ENCODE data around the gene HADHA.

HADHA gene

DNA sequence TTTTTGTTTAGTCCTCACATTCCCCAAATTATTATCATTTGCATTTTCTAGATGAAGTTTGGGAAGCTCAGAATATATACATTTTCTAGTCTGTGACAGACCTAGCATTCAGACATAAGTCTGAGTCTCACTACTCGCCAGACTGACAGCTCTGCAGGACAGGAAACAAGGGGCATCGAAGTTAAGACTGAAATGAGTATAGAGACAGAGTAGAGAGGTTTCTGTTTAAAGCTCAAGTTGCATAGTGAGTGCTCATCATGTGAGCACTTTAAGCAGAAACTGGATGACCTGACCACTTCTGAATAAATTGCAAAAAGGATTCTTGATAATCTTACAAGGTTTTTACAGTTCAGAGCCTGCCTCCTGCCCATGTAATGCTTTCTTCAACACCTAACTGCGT is 1.4 kb upstream of the HADHA start:
- in situ Hi-C loops (cut with MboI; ENCODE audit: low sequenced_read_pairs): loop anchor here (25.0 kb wide), 1 partner anchor 216 kb away; no protein-coding TSS in a partner anchor

DNA sequence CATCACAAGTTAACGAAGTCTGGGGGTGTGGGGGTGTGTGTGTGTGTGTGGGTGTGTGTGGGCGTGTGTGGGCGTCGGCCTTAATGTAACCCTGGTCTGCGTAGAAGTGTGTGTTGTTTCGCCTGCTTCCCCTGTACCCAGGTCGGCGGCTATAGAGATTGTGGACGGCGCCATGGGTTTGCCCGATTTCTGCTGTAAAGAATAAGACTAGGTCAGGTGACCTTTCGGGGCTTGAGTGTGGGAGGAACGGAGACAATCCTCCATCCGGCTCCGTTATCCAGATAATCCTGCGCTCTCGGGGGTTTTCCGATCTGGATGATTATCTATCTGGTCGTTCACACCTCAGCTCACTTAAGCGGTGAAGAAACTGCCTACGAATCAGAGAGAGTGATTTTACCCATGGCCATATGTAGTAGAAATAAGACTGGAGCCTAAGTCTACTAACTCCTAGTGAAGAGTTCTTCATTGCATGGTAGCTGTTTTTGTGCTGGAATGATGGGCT is 850 bp upstream of the HADHA start:
- in situ Hi-C loops (cut with MboI; ENCODE audit: low sequenced_read_pairs): loop anchor here (25.0 kb wide), 1 partner anchor 217 kb away; no protein-coding TSS in a partner anchor

DNA sequence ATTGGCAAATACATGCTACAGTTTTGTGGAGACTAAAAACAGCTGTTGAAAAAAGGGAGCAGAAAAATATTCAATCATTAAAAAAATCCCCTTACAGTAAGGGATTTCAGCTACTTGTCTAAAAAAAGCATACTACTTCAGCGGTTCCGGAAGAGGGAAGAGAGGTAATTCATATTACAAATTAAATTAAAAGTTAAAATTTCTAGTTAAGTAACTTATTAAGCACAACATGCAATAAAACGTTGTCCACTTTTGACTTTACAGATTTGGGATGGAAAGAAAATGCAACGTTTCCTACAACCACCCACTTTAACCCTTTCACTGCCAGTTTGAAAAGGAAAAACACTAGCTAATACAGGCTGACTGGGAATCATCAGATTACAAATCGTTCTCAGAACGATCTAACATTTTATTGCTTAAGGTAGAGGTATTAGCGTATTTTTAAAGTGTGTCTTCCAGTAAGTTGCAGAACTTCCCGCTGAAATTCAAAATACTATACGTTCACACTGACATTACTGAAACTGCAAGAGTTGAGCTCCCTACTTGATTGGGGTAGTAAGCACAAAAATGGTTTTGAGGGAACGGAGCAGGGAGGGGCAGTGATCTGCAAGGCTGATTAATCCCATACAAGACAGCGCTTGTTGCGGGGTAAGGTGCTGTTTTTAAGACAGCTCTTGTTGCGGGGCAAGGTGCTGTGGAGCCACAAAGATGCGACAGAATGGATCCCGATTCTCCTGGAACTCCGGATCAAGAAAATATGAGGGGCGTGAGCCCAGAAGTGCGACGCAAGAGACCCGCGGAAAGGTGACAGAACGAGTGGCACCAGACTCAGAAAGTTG is 743 bp downstream of the HADHA start:
- in situ Hi-C loops (cut with MboI; ENCODE audit: low sequenced_read_pairs): loop anchor here (25.0 kb wide), 1 partner anchor 219 kb away; no protein-coding TSS in a partner anchor

DNA sequence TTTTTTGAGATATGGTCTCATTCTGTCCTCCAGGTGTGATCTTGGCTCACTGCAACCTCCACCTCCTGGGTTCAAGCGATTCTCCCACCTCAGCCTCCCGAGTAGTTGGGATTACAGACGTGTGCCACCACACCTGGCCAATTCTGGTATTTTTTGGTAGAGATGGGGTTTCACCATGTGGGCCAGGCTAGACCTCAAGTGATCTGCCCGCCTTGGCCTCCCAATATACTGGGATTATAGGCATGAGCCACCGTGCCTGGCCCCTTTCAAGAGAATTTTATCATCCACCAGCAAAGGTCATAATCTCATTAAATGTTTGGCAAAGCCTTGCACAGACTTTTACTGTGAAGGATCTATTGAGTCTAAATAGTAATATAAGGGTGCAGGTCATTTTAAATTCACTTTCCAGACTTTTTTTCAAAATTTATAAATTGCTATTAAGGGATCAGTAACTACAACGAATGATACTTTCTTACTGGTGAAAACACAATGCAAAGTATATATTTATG is 2.5 kb downstream of the HADHA start:
- in situ Hi-C loops (cut with MboI; ENCODE audit: low sequenced_read_pairs): loop anchor here (25.0 kb wide), 1 partner anchor 220 kb away; no protein-coding TSS in a partner anchor

DNA sequence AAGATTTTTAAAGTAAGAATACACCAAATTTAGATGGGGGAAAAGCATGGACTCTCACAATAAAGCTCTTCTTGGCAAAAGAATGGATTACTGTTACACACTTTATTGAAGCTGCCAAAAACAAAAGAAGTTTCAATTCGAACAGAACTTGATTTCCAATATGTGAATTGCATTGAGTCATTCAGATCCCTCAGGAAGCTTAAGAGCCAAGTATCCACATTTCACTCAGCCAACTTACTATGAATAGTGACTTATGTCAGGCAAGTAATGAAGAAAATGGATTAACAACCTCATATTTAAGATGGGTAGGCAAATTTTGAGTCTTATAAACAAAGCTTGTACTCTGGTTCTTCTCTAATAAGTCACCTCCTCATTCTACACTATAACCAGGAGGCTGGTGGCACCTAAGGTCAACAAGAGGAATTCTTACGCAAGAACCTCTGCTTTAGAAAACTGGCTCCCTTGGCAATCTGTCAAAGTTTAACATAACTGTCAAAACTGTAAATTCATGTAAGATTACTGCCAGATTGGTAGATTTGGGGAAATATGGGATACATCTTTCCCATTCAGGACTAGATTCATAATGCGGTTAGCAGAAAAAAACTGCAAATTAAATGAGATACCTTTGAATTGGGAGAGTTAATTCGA is 6.0 kb downstream of the HADHA start:
- in situ Hi-C loops (cut with MboI; ENCODE audit: low sequenced_read_pairs): loop anchor here (25.0 kb wide), 1 partner anchor 224 kb away; no protein-coding TSS in a partner anchor

DNA sequence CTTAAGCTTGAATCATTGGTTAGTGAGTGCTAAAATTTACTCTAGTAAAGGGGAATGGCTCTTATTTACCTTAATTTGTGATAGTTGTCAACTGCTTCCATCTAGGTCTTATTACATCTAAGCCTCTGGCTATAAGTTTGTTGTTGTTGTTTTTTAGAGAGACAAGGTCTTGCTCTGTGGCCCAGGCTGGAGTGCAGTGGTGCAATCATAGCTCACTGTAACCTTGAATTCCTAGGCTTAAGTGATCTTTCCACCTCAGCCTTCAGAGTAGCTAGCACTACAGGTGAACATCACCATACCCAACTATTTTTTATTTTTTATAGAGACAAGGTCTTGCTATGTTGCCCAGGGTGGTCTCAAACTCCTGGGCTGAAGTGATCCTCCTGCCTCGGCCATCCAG is 6.6 kb downstream of the HADHA start:
- in situ Hi-C loops (cut with MboI; ENCODE audit: low sequenced_read_pairs): loop anchor here (25.0 kb wide), 1 partner anchor 224 kb away; no protein-coding TSS in a partner anchor

DNA sequence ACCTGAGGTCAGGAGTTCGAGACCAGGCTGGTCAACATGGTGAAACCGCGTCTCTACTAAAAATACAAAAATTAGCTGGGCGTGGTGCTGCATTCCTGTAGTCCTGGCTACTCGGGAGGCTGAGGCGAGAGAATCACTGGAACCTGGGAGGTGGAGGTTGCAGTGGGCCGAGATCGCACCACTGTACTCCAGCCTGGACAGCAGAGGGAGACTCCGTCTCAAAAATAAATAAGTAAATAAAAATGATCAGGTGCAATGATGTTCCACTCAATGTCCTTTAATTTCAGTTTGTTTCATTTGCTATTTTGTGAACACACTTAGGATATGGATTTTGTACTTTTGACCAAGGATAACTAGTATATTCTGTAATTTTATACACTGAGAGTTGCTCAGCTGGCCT is 9.3 kb downstream of the HADHA start:
- in situ Hi-C loops (cut with MboI; ENCODE audit: low sequenced_read_pairs): loop anchor here (25.0 kb wide), 1 partner anchor 227 kb away; no protein-coding TSS in a partner anchor

DNA sequence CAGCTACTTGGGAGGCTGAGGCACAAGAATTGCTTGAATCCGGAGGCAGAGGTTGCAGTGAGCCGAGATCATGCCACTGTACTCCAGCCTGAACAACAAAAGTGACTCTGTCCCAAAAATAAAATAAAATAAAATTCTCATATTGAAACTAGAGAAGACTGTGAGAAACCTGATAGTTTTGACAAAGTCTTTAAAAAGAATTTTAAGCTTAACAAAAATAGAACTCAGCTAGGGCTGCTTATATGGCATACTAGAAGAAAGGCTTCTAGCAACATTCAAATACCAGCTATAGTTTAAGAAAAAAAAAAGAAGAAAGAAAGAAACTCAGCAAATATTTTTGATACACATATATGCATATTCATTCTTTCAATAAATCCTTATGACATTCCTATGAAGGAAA is 13.6 kb downstream of the HADHA start:
- in situ Hi-C loops (cut with MboI; ENCODE audit: low sequenced_read_pairs): loop anchor here (25.0 kb wide), 1 partner anchor 231 kb away; no protein-coding TSS in a partner anchor

DNA sequence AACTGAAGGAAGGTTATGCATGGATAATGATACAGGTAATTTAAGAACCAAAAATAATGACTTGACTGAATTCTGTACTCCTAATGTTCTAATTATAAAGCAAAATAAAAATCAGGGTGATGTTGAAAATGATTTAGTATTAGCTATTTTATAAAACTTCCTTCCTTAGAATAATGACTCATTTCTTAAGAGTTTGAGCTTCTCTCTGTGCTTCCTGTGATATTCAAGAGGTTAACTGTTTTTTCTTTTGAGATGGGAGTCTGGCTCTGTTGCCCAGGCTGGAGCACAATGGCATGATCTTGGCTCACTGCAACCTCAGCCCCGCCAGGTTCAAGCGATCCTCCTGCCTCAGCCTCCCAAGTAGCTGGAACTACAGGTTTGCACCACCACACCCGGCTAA is 14.8 kb downstream of the HADHA start:
- in situ Hi-C loops (cut with MboI; ENCODE audit: low sequenced_read_pairs): loop anchor here (25.0 kb wide), 1 partner anchor 233 kb away; no protein-coding TSS in a partner anchor

DNA sequence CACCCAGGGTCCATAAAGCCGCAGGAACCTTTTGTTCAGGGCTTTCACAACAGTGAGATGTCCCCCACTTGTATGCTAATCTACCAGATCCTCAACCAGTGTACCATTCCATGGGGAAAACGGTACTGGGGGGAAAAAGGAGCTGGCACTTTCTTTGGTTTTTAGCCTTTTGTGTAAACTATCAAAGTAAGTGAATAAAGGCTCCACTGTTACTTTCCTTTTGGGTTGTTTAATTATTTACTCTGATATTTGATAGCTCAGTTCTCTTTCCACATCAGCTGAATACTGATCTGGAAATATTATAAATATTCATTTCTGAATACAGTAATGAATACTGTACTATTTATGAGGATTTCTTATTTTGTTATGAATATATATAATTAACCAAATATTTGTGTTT is 20.3 kb downstream of the HADHA start:
- in situ Hi-C loops (cut with MboI; ENCODE audit: low sequenced_read_pairs): no loop called here

DNA sequence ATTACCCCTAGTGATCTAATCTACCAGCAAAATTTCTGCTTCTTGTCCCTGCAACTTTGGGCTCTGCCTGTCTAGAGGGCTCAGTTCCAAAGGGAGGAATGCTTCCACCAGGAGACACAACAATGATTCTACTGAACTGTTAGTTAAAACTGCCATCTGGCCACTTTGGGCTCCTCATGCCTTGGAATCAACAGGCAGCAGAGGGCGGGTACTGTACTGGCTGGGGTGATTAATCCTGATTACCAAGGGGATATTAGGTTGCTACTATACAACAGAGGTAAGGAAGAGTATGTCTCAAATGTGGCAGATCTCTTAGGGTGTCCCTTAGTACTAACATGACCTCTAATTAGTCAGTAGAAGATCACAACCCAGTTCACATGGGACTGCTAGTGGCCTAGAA is 21.4 kb downstream of the HADHA start:
- in situ Hi-C loops (cut with MboI; ENCODE audit: low sequenced_read_pairs): no loop called here

DNA sequence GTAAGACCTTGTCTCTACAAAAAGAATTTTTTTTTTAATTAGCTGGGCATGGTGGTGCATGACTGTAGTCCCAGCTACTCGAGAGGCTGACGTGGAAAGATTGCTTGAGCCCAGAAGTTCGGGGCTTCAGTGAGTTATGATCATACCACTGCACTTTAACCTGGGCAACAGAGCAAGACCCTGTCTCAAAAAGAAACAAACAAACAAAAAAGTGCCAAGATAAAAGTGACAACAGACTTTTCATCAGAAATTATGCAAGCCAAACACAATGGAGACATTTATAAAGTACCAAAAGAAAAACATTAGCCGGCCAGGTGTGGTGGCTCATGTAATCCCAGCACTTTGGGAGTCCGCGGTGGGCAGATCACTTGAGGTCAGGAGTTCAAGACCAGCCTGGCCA is 26.7 kb downstream of the HADHA start:
- in situ Hi-C loops (cut with MboI; ENCODE audit: low sequenced_read_pairs): no loop called here

DNA sequence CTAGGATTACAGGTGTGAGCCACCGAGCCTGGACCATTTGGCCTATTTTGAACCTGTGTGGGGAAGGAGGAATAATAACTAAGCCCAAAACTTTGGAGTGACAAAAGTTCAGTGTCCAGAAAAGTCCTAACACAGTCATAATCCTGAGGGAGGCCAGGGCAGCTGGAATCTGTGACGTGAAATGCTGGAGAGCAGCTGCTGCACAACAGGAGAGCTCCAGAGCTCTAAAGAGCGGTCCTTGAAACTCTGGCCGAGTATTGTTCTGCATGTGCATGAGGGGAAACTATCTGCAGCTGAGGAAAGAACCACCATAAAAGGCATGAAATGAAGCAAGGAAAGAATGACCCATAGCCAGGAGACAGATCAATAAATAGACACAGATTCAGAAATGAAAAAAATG is 27.8 kb downstream of the HADHA start:
- in situ Hi-C loops (cut with MboI; ENCODE audit: low sequenced_read_pairs): no loop called here

DNA sequence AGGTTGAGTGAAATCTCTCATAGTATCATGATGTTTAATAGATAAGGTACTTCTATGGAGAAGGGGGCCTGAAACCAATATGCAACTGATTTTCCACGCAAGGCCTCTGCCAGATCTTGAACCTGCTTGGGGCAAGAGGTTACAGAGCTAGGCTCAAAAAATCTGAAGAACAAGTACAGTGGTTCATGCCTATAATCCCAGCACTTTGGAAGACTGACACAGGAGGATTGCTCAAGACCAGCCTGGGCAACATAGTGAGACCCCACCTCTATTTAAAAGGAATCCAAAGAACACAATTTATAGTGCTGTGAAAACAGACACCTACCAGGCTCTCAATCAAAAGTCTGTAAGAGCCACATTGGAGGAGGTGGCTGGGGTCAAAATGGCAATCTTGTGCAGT is 28.6 kb downstream of the HADHA start:
- in situ Hi-C loops (cut with MboI; ENCODE audit: low sequenced_read_pairs): no loop called here

DNA sequence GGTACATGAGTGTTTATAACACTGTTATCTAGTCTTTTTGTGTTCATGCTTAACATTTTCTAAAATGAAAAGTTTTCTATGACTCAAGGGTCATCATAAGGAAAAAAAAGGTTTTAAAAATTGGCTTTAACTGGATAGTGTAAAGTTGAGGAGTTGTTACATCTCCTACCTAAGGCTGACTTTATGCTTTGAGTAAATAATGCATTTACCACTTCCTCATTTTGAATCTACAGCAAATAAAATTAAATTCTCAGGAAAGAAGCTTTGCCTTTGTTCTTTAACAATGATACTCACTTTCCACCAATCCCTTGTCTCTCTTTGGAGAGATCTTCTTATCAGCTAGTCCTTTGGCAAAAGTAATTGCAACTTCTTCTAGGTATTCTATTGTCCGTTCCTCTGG is 29.7 kb downstream of the HADHA start:
- in situ Hi-C loops (cut with MboI; ENCODE audit: low sequenced_read_pairs): no loop called here

DNA sequence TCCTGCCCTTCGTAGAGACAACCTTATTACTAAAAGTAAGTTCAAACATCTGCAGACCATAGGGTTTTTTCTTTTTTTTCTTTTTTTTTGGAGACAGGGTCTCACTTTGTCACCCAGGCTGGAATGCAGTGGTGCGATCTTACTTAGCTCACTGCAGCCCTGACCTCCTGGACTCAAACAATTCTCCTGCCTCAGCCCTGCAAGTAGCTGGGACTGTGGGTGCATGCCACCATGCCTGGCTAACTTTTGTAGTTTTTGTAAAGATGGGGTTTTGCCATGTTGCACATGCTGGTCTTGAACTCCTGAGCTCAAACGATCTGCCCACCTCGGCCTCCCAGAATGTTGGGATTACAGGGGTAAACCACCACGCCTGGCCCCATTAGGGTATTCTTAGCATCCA is 32.4 kb downstream of the HADHA start:
- in situ Hi-C loops (cut with MboI; ENCODE audit: low sequenced_read_pairs): no loop called here

DNA sequence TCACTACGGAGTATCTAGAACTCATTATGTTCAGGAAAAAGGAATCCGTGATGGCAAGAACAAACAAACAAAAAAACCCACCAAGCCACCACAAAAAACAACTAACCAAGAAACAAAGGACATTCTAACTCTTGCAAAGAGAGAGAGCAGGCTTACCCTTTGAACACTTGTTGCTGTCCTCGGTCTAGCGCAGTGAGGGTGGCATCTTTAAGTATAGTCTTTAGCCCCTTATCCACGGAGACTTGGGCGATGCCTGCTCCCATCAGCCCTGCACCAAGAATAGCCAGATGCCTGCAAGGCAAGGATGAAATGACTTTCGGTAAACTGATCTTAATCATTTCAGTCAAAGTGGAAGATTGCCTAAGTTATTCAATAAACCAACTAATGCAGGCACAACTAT is 40.5 kb downstream of the HADHA start:
- in situ Hi-C loops (cut with MboI; ENCODE audit: low sequenced_read_pairs): no loop called here

DNA sequence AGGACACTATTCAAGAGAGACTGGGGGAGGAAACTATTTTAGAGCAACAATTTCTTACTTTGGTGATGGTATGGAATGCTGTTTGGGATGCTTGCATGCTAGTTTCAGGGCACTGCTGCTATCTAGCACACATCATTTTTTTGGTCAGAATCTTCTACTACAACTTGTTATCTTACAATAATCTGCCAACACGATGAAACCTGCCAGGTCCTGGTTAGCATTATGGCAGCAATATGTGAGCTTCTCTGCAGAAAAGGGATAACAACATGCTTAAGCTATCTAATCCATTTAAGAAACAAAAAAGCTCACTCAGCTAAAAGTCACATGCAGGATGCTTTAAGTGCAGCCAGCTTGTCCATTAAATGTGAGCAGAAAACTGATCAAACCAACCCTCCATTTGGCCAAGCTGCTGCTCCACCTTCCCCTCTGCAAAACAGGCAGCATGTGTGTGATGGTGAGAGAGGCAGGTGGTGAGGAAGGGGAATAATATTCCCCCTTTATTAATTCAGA is 41.4 kb downstream of the HADHA start:
- in situ Hi-C loops (cut with MboI; ENCODE audit: low sequenced_read_pairs): no loop called here

DNA sequence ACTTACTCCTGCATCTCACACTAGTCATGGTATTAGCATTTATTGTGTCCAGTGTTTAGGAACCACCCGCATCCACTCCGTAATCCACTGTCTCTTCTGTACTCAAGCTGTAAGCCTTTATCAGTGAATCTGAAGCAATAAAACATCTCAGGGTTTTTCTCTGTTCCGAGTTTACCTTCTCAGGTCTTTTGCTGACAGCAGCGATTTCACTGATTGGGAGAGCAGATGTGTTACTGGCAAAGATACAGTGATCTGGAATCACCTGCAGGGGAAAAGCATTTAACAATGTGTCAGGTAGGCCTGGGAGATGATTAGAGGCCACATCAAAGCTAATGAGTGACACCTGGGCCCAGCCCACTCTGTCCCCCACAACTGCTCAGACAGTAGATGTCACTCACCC is 46.9 kb downstream of the HADHA start:
- in situ Hi-C loops (cut with MboI; ENCODE audit: low sequenced_read_pairs): no loop called here

DNA sequence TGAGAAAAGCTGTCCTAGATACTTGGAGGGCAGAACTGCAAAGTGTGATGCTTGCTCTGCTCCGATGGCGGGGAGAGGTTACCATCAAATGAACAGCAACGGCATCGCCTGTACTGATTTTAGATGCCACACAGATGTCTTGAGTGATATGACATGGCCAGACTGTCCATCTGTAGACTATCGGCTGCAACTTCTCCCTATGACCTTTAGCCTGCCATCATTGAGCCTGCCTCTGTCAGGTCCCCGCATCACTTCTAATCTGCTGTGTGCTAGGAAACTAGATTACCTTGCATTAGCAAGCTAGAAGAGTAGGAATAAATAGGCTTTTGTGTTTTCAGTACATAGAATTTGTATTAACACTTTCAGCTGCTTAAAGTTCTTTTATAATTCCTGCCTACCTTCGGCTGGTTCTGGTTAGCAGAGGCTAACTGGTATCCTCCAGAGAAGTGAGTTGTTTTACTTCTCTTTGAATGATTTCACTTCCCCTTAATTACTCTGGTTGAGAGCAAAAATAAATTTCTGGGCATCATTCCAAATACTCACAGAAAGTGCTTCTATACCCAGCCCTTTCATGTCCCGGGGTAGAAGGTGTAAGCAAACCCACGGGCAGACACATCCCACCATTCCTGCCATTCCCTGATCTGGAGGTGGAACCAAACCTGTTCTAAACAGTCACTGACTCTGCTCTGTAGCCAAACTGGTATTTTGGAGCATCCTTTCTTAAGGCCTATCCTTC is 47.6 kb downstream of the HADHA start:
- in situ Hi-C loops (cut with MboI; ENCODE audit: low sequenced_read_pairs): no loop called here
